T-cell (primary cell): ENCODE measurements around the gene CAPN2. TPM values are rescaled to one million over a fixed set of nuclear protein-coding genes. Genes with fewer than 3 reads are reported as not detected.

Source experiments
- ATAC-seq, 4 experiments: fragments of 200-7000 bp in 3 of 4; fragments of 150-1000 bp in 1 of 4; cut with Tn5 transposase; replicated peaks in 1 of 4; 1 replicate in 3 of 4; 2 replicates in 1 of 4; pipeline ENCODE4 v1.10.0; 2021; ENCODE audit warnings: moderate library complexity in 3 of 4, mild to moderate bottlenecking in 2 of 4, moderate number of reproducible peaks in 1 of 4
- CTCF ChIA-PET, 2 donors: fragments of 300-600 bp; sonication (Branson Sonifier 250); formaldehyde crosslinking; loops; one replicate each; lab custom pipeline; 2022; ENCODE audit warnings: antibody characterized with exemption in 2 of 2; lab: Charles Lee
- POLR2A ChIA-PET, 2 donors: fragments of 300-600 bp; sonication (Branson Sonifier 250); formaldehyde crosslinking; loops; one replicate each; lab custom pipeline; 2022; ENCODE audit warnings: antibody characterized with exemption in 2 of 2; lab: Charles Lee
- DNase-seq, 35 experiments: peaks; one replicate each; pipeline versions ENCODE4 v3.0.0 to v3.0.0-alpha.2; 2013 to 2023
- H3K27ac ChIP-seq: one replicate; pipeline ENCODE4 v1.5.1; 2013; ENCODE audit warnings: low read length
- H3K27me3 ChIP-seq, 2 experiments: replicated peaks in 1 of 2; 1 replicate in 1 of 2; 2 replicates in 1 of 2; pipeline versions ENCODE4 v1.6.1 to v1.7.0; 2013; ENCODE audit warnings: low read length in 1 of 2, mixed read lengths in 1 of 2; ENCODE audit not compliant: control insufficient read depth in 2 of 2, insufficient read depth in 2 of 2; ENCODE audit errors: extremely low read depth in 1 of 2
- H3K36me3 ChIP-seq, 2 donors: 1 replicate in 1 of 2; 2 replicates in 1 of 2; pipeline versions ENCODE4 v1.6.1 to v1.7.0; 2013; ENCODE audit warnings: low read length in 1 of 2; ENCODE audit not compliant: control insufficient read depth in 2 of 2, insufficient read depth in 1 of 2; ENCODE audit errors: extremely low read depth in 1 of 2
- H3K4me1 ChIP-seq, 2 experiments: 1 replicate in 1 of 2; 2 replicates in 1 of 2; pipeline versions ENCODE4 v1.6.1 to v1.7.0; 2013; ENCODE audit warnings: low read length in 2 of 2, mixed read lengths in 1 of 2; ENCODE audit not compliant: insufficient read depth in 2 of 2, control insufficient read depth in 1 of 2; ENCODE audit errors: extremely low read depth in 1 of 2
- H3K4me3 ChIP-seq, 2 donors: 1 replicate in 1 of 2; 2 replicates in 1 of 2; pipeline versions ENCODE4 v1.5.1 to v1.7.0; 2013; ENCODE audit warnings: mild to moderate bottlenecking in 2 of 2, low read length in 1 of 2, moderate library complexity in 1 of 2; ENCODE audit not compliant: control insufficient read depth in 1 of 2; ENCODE audit errors: extremely low read depth in 1 of 2
- H3K9me3 ChIP-seq: 2 replicates; pipeline ENCODE4 v1.7.0; 2013
- H3K27ac Mint-ChIP-seq, 2 donors: one replicate each; pipeline ENCODE4 v1.8.0; 2020 to 2021; ENCODE audit warnings: mild to moderate bottlenecking in 2 of 2, mixed read lengths in 2 of 2
- H3K27me3 Mint-ChIP-seq, 2 donors: one replicate each; pipeline ENCODE4 v1.8.0; 2021 to 2022; ENCODE audit warnings: mixed read lengths in 2 of 2
- H3K36me3 Mint-ChIP-seq: one replicate; pipeline ENCODE4 v1.8.0; 2021; ENCODE audit warnings: mixed read lengths
- H3K4me1 Mint-ChIP-seq, 3 donors: one replicate each; pipeline ENCODE4 v1.8.0; 2020 to 2022; ENCODE audit warnings: mixed read lengths in 3 of 3, mild to moderate bottlenecking in 1 of 3
- H3K4me3 Mint-ChIP-seq, 3 donors: one replicate each; pipeline ENCODE4 v1.8.0; 2020 to 2022; ENCODE audit warnings: mild to moderate bottlenecking in 3 of 3, mixed read lengths in 3 of 3, moderate library complexity in 3 of 3
- H3K9me3 Mint-ChIP-seq, 3 donors: one replicate each; pipeline ENCODE4 v1.8.0; 2020 to 2022; ENCODE audit warnings: mixed read lengths in 3 of 3
- WGBS: methylation state at CpG from one replicate; pipeline ENCODE4 v1.1.5; 2013; ENCODE audit warnings: missing lambda C conversion rate; ENCODE audit not compliant: insufficient coverage; 5-methylcytosine and 5-hydroxymethylcytosine counted together
- total RNA-seq, 35 experiments: library from RNA in 6 of 35; stranded (reverse) in 6 of 35; fragments of 120-200 nt in 1 of 35; gene quantifications; one replicate each; pipeline versions ENCODE4 v1.2.1 to v1.2.4 and lab custom pipeline; 2013 to 2026

CAPN2 gene
- total RNA-seq, 5 donors from 2014 or later (not counting 1 experiment from before 2014, with no cell fraction given): 146 to 206 (median 169) TPM

DNA sequence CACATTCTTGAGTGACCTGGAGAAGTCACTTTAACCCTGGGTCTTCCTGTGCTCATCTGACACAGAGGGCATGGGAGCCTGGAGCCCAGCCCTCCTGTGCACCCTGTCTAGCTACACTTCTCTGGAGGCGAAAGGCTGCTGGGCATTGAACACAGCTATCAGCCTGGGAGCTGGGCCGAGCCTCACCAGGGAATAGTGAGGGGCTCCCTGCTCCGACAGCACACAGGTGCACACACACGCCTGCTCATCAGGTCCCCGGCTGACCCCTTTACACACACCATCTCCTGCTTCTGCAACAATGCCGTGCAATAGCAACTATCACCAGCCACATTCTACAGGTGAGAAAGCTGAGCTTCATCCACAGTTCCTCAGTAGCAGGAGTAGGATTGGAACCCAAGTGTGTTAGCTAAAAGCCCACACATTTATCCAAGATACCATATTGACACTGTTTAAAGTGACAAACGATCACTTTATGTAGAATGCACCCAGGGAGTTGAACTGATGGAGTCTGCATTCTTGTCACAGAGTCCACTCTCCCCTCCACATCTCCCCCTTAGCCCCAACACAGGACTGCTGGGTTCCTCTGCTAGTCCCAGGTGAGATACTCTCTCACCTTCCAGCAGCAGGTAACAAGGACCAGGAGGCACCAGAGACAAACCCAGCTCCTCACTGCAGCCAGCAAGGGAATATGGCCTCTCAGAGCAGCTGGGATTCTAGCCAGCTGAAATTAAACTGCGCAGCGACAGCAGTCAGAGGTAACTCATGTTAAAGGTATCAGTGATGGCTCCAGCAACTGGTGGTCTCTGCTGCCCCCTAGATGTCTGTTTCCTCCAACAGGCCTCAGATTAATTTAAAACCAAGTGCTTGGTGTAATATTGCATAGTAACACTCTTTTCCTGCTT, 28.5 kb upstream of the CAPN2 start:
- ChIA-PET CTCF (interaction anchor here (0.6 to 2.6 kb wide), 9 partner anchors 13 to 746 kb away, joined by 3 to 23 read pairs (median 3); no protein-coding TSS in a partner anchor), POLR2A (no interaction called here)
- no peaks in the 10 kb centered on the region for H3K36me3 ChIP-seq
- H3K9me3 ChIP-seq: no peaks in the 10 kb centered on the region
- H3K27ac ChIP-seq: no peak overlapping the region
- Mint-ChIP-seq H3K4me1 (peaks cover 0 to 3% (median 2%) of the 10 kb centered on the region in 3 donors), H3K27ac (no peak overlapping the region), H3K36me3 (no peaks in the 10 kb centered on the region), H3K4me3 (no peak overlapping the region), H3K27me3 (peaks cover 10% of the 10 kb centered on the region in 2 donors), H3K9me3 (peaks cover 0 to 8% (median 0%) of the 10 kb centered on the region in 3 donors)
- peaks cover 0 to 11% of the 10 kb centered on the region in 2 experiments for H3K27me3 ChIP-seq
- peaks cover 0 to 3% of the 10 kb centered on the region in 2 experiments for H3K4me1 ChIP-seq
- no peak overlapping the region for H3K4me3 ChIP-seq
- 79% methylated on average over 6 of the region's 9 CpGs for WGBS
- peak; percentile 10 to 78 (median 49) for DNase-seq
- ATAC-seq: peak in 3 of 4 experiments; percentile 52 to 80 (median 77)

DNA sequence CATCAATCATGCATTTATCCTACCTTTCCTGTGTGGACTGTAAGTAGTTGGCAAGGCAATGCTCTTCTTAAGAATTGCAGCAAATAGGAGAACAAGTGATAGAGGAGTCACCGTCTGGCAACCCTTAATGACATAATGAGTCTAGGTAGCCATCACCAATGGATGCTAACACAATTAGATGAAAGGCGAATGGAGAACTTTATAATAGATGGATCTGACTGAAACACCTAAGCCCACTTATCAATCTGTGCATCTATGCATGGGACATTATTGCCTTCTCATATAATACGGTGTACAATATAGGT, 27.9 kb upstream of the CAPN2 start:
- Histone ChIP-seq H3K4me1 (peaks cover 0 to 3% of the 10 kb centered on the region in 2 experiments), H3K4me3 (no peak overlapping the region), H3K27me3 (peaks cover 0 to 12% of the 10 kb centered on the region in 2 experiments), H3K9me3 (no peaks in the 10 kb centered on the region), H3K27ac (no peak overlapping the region), H3K36me3 (no peaks in the 10 kb centered on the region)
- Mint-ChIP-seq H3K4me1 (peaks cover 0 to 3% (median 2%) of the 10 kb centered on the region in 3 donors), H3K9me3 (peaks cover 0 to 8% (median 0%) of the 10 kb centered on the region in 3 donors), H3K36me3 (no peaks in the 10 kb centered on the region), H3K27ac (no peak overlapping the region), H3K27me3 (peaks cover 10% of the 10 kb centered on the region in 2 donors), H3K4me3 (no peak overlapping the region)
- DNase-seq (no peak), ATAC-seq (peak in 1 of 4 experiments; percentile 20)
- WGBS: no CpG with 5 or more reads among the region's 3 CpGs
- CTCF ChIA-PET: interaction anchor here (0.6 to 2.6 kb wide), 6 partner anchors 14 to 974 kb away, joined by 3 to 23 read pairs (median 5); no protein-coding TSS in a partner anchor
- POLR2A ChIA-PET: no interaction called here

DNA sequence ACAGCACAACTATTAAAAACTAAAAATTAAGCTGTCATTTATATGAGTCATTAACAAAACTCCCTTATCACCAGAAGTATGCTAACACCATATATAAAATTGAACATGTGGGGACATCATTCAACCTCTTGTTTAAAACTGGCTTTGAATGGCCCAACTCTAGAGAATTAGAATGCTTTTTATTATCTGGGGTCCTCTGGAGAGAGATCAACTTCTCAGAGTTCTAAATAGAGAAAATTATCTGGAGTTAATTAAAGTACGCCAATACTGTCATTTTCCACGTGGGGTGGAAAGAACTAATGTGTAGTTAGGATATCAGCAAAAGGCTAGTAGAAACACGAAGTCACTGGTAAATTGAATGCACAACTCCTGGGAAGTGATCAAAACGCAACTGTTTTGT, 21.2 kb upstream of the CAPN2 start:
- H3K4me3 Mint-ChIP-seq: no peak overlapping the region
- H3K27me3 Mint-ChIP-seq: peaks cover 3 to 6% of the 10 kb centered on the region in 2 donors
- H3K27ac Mint-ChIP-seq: no peak overlapping the region
- H3K27ac ChIP-seq: no peak overlapping the region
- no peak for ATAC-seq
- no peaks in the 10 kb centered on the region for H3K4me1 Mint-ChIP-seq
- no peaks in the 10 kb centered on the region for H3K4me1 ChIP-seq
- H3K9me3 Mint-ChIP-seq: peaks cover 0 to 8% (median 0%) of the 10 kb centered on the region in 3 donors
- WGBS: 100% methylated on average over 2 of the region's 4 CpGs
- POLR2A ChIA-PET: no interaction called here
- H3K27me3 ChIP-seq: peaks cover 0 to 4% of the 10 kb centered on the region in 2 experiments
- no peak overlapping the region for H3K4me3 ChIP-seq
- no peaks in the 10 kb centered on the region for H3K36me3 Mint-ChIP-seq
- CTCF ChIA-PET: interaction anchor here in 1 of 2 donors (0.5 to 0.6 kb wide), 2 partner anchors 20 to 465 kb away, joined by 3 read pairs; no protein-coding TSS in a partner anchor
- DNase-seq: no peak
- H3K9me3 ChIP-seq: no peaks in the 10 kb centered on the region
- H3K36me3 ChIP-seq: no peaks in the 10 kb centered on the region

DNA sequence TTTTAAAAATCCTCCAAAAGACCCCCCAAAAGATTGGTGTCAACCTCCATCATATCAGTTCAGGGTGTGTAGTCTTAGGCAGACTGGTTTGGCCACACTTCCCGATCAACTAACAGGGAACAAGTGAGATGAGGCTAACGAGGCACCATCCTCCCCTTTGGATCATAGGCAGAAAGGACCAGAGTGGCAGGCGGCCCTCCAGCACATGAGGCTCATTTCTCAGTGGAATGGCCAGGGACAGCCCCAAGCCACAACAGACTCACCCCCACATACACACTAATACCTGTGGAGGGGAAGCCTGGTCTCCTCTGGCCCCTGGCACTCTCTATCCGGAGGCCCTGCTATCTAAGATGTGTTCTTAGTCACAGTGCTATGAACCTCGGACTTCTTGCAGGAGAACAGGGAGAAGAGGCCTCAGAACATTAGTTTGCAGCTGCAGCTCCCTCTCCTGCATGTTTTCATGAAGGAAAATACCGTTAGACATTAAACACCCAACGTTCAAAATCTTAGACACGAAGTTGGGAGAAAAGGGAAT, 17.3 kb upstream of the CAPN2 start:
- H3K36me3 Mint-ChIP-seq: no peaks in the 10 kb centered on the region
- WGBS: 75% methylated on average over 2 of the region's 8 CpGs
- no peak for DNase-seq
- H3K4me1 Mint-ChIP-seq: peaks cover 6 to 9% (median 7%) of the 10 kb centered on the region in 3 donors
- Histone ChIP-seq H3K4me3 (no peak overlapping the region), H3K27ac (no peak overlapping the region), H3K4me1 (peaks cover 0 to 5% of the 10 kb centered on the region in 2 experiments), H3K27me3 (peaks cover 0 to 14% of the 10 kb centered on the region in 2 experiments), H3K36me3 (no peaks in the 10 kb centered on the region), H3K9me3 (no peaks in the 10 kb centered on the region)
- peaks cover 0 to 4% of the 10 kb centered on the region in 2 donors for H3K27me3 Mint-ChIP-seq
- ChIA-PET CTCF (interaction anchor here (0.7 to 2.7 kb wide), 5 partner anchors 28 to 1087 kb away, joined by 3 to 20 read pairs (median 5); no protein-coding TSS in a partner anchor), POLR2A (no interaction called here)
- H3K27ac Mint-ChIP-seq: no peak overlapping the region
- ATAC-seq: no peak
- no peak overlapping the region for H3K4me3 Mint-ChIP-seq
- H3K9me3 Mint-ChIP-seq: no peaks in the 10 kb centered on the region

DNA sequence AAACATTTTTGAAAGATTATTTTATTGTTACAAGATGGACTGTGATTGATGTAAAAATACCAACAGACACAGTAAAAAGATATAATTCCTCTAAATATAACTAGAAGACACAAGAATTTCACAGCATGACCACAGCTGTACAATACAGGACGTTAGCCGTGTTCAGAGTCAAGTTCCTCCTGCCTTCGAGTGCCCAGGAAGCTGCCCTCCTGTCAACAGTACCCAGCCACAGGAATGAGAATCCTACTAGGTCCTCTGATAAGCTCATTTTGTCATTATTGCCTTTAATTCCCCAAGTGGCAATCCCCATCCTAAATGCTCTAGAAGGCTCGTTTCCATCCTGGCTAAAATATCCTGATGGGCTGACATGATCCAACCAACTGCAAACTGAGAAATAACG, 16.4 kb upstream of the CAPN2 start:
- 64% methylated on average over 4 of the region's 5 CpGs for WGBS
- no peak for ATAC-seq
- H3K4me1 ChIP-seq: peaks cover 0 to 5% of the 10 kb centered on the region in 2 experiments
- H3K4me1 Mint-ChIP-seq: peaks cover 6 to 9% (median 7%) of the 10 kb centered on the region in 3 donors
- ChIA-PET CTCF (interaction anchor here (0.6 to 2.7 kb wide), 12 partner anchors 10 to 1088 kb away, joined by 3 to 20 read pairs (median 4); no protein-coding TSS in a partner anchor), POLR2A (no interaction called here)
- H3K27me3 Mint-ChIP-seq: peaks cover 0 to 4% of the 10 kb centered on the region in 2 donors
- no peak overlapping the region for H3K27ac ChIP-seq
- peaks cover 0 to 14% of the 10 kb centered on the region in 2 experiments for H3K27me3 ChIP-seq
- H3K27ac Mint-ChIP-seq: no peak overlapping the region
- H3K36me3 ChIP-seq: no peaks in the 10 kb centered on the region
- H3K9me3 ChIP-seq: no peaks in the 10 kb centered on the region
- H3K4me3 Mint-ChIP-seq: no peak overlapping the region
- H3K36me3 Mint-ChIP-seq: no peaks in the 10 kb centered on the region
- H3K9me3 Mint-ChIP-seq: no peaks in the 10 kb centered on the region
- no peak for DNase-seq
- no peak overlapping the region for H3K4me3 ChIP-seq

DNA sequence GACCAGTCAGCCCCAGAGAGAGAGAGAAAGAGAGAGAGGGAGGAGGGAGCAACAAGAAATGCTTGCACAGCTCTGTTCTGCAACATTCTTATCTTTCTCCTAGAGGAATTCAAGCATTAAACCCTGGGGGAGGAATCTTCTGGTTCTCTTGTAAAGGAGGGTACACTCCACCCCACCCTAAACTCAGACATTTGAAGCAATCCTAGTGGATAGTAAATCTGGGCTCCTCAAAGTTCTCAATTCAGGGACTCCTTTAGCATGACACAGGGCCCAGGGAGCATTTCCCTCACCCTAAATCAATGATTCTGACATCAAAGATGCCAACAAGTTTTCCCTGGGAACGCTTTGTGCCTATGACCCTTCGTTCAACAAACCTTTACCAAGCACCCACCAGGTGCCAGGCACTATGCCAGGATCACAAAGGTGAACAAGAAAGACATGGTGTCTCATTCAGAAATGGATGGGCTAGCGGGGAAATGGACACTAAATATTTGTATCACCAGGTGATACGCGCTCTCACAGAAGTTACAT, 11.9 kb upstream of the CAPN2 start:
- Mint-ChIP-seq H3K4me3 (no peak overlapping the region), H3K36me3 (no peaks in the 10 kb centered on the region), H3K9me3 (no peaks in the 10 kb centered on the region), H3K27ac (no peak overlapping the region), H3K27me3 (peaks cover 0 to 4% of the 10 kb centered on the region in 2 donors), H3K4me1 (peaks cover 6 to 15% (median 13%) of the 10 kb centered on the region in 3 donors)
- Histone ChIP-seq H3K4me3 (no peak overlapping the region), H3K9me3 (no peaks in the 10 kb centered on the region), H3K36me3 (no peaks in the 10 kb centered on the region), H3K4me1 (peaks cover 0 to 5% of the 10 kb centered on the region in 2 experiments), H3K27ac (no peak overlapping the region), H3K27me3 (peaks cover 0 to 14% of the 10 kb centered on the region in 2 experiments)
- ChIA-PET CTCF (interaction anchor here (0.6 to 2.5 kb wide), 7 partner anchors 44 to 383 kb away, joined by 3 to 17 read pairs (median 3); no protein-coding TSS in a partner anchor), POLR2A (interaction anchor here in 1 of 2 donors (0.5 kb wide), 1 partner anchor 578 kb away, joined by 4 read pairs; no protein-coding TSS in a partner anchor)
- no peak for DNase-seq
- 100% methylated on average over 2 of the region's 5 CpGs for WGBS
- ATAC-seq: no peak
